ENCODE results near the gene NRSN1.

Gene NRSN1

DNA sequence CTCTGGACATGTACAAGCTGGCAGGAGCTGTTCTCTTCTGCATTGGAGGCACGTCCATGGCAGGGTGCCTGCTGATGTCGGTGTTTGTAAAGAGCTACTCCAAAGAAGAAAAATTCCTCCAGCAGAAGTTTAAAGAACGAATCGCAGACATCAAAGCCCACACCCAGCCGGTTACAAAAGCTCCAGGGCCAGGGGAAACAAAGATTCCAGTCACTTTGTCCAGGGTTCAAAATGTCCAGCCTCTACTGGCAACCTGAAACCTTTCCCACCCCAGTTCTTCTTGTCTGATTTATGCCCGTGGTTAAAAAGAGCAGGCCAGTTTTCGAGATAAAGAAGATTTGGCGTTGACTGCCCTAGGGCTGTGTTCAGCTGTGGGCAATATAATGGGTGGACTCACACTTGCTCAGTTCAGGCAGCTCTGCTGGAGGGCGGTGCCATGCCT, 19.7 kb downstream of the NRSN1 start:
- DNase-seq: peak; percentile 14

DNA sequence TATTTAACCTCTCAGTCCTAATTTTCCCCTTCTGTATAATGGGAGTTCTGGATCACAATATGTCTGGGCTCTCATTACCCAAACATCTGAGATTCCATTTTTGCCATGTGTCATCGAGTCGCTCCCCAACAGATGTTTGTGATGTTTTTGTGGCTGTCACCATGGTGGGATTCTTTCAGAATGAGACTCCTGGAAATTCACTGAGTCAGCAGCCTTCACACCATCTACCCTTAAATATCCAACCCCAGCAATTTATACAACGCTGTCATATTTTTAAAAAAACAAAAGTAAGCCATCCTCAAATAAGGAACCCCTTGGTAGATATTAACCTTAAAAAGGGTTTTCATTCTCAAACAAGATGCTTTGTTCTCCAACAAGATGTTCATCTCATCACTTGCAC, 20.9 kb downstream of the NRSN1 start:
- no peak for DNase-seq

DNA sequence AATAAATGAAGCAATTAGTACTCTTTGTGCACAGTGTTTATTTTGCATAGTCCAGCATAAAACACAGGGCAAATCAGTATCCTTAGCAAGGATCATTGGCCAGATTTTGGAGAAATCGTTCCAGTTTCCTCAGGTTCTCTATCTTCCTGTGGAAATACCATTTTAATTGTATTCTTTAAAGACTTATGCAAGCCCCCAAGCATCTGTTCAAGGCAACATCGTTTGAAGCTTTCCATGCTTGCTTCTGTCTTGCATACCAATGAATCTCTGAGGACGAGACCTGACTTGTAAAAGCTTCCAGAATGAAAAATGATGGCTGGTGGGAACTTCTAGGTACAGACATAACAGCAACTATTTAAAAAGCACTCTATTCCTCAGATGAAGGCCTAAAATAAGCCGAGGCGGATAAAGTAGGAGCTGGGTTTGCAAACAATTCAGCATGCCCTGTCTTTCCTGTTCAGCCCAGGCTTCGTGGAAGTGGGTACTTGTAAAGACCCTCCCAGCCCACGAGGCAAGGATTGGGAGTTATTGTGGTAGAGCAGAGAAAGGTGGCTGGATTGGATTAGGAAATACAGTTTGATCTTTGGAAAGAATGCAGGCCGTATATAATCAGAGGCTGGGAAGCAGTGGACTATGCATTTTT, 21.6 kb downstream of the NRSN1 start:
- peak; percentile 73 for DNase-seq

DNA sequence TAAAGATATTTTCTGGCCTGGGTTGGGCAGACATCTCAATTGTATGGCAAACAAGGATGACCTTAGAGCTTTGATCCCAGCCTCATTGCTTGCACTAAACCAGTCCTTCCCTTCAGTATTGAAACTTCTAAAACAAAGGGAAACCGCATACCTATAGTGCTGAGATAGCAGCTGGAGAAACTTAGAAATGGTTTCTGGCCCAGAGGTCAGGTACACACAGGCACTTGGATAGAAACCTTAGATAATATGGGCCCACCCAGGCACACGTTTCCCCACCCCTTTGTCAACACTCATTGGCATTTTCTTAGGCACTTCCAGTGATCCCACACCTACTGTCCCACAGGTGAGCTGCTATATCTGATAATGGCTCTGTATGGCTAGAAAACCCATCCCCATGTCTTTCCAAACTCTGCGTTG, 22.1 kb downstream of the NRSN1 start:
- DNase-seq: peak; percentile 34

DNA sequence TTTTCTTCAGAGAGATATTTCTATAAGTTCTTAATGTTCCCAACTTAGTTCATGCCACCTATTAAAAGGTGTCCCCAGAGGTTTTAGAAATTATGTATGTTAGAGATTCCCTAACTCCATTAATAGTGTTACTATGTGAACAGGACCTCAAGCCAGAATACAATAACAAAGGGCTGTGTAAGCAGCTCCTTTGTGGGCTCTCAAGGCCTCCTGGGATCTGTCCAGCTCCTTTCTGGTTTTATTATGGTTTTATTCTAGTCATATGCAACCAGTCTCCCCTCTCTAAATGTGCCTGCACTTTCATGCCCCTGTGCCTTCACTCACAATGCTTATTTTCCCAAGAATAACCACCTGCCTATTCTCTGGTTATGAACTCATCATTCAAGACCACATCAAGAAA, 22.7 kb downstream of the NRSN1 start:
- peak; percentile 52 for DNase-seq

DNA sequence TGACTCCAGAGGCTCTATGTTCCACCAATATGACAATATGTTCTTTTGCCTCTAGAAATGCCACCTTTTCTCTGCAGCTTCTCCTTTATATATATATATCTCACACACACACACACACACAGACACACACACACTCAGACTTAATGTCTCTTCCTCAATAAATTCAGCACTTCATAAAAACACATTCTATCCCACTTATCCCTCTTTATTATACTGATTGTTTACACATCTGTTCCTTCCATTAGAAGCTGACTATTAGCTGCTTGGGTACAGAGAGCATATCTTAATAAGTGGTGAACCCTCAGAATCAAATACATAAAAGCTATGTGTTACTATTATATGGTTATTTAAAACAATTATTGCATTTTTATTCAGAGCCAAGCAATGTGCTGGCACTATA, 23.3 kb downstream of the NRSN1 start:
- DNase-seq: peak; percentile 85

DNA sequence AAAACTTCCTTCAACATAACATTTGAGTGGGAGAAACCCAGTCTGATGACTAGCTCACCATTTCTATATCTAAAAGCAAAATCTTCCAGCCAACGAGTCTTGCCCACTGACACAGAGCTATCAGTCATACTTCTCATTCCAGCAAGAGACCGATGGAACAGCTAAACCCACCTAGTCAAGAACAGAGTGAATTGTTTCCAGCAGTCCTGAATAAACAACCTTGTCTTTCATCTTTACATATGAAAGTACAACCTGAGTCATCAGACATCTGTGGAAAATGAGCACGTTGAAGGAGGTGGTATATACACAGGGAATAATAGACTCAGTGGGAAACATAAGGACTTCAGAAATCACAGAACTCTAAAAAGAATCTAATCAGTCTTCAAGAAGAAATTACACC, 23.8 kb downstream of the NRSN1 start:
- DNase-seq: peak; percentile 92

DNA sequence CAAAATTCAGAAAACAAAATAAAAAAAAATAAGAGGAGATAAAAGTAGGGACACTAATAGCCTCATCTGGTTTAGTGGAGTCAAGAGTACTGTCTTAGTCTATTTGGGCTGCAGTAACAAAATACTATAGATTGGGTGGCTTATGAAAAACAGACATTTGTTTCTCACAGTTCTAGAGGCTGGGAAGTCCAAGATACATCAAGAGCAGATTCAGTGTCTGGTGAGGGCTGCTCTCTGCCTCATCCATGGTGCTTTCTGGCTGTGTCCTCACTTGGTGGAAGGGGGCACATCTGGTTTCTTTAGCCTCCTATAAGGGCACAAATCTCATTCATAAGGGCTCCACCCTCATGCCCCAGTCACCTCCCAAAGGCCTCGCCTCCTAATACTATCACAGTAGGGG, 26.0 kb downstream of the NRSN1 start:
- DNase-seq: no peak

DNA sequence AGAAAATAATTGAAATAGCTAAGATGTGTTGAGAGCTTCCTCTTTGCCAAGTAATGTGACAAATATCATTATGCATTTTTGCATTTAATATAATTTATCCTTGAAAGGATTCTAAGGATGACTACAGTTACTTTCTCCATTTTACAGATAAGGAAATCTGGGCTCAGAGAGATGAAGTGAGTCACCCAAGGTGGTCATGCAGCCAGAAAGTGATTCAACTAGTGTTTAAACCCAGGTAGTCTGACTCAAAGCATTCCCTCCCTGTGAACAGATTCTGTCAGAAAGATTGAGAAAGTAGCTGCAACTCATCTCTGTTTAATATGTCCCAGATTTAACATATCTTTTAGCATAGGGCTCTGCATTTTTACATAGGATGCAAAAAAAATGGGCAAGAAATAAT, 28.1 kb downstream of the NRSN1 start:
- DNase-seq: no peak

DNA sequence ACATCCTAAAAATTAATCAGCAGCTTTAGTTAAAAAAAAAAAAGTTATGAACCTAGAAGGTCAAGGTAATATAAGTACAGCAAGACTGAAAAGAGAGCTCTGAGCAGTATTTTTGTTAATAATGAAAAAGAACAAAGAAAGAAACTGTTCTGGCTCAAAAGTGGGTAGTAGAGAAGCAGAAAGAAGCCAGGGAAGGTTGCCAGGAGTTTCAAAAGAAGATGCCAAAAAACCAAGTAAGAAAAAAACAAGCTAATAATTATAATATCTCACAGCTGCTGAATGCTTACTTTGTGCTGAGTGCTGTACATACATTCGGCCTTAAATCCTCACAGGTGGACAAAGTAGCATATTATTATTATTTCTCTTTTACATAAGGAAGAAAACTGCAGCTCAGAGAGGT, 31.9 kb downstream of the NRSN1 start:
- DNase-seq: no peak

DNA sequence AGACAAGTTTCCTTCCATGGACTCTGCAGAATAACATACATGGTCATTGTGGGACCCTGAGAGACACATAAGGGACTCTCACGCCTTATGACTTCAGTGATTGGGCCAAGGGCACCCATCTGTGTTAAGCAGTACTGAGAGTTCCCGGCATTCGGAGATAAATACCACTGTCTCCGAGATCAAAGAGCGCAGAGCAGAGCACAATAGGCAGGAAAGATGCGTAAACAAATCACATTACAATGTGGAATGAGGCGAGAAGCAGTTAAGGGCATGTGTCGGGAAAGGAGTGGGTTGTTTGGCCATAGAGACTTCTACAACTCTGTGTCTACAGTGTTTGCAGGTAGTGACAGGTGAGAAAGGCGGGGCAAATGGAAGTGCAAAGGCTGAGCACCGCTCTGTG, 57.6 kb downstream of the NRSN1 start:
- peak; percentile 16 for DNase-seq

DNA sequence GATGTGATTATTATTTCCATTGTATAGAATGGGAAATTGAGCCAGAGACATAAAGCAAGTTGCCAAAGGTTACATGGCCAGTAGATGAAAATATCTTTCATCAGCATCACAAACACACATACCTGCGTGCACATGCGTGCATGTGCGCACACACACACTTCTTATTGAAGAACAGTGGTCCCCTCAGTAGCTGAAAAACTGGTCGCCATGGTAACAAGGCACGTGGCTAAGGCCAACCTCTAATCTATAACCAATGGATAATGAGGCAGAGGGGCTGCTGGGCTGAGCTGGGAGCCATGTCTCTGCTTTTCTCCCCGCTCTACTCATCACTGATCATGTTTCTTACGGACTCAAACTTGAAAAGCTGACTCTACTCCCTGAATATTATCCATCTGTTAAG, 60.3 kb downstream of the NRSN1 start:
- DNase-seq: no peak

DNA sequence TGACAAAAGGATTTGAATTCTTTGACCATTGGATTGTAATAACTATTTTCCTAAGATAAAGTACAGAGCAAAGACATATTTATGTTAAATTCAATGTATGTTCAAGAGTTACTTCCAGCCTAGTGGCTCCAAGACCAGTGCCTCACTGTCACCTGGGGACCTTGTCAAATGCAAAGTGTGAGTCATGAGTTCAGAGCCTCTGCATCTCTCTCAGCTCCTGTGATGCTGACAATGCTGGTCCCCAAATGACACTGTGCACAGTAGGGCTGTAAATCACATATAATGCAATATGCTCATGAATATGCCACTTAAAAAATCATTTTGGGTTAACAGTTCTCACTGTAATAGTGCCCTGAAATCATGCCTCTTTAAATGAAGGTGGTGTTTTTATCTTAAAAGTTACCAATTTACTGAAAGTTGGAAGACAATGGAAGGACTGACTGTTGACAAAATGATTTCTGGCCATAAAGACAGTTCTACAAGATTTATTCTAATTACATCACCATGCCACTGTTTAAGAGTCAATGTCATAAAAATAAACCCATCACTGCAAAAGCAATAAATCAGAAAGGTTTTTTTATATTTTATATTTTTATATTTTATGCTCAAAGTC, 62.1 kb downstream of the NRSN1 start:
- DNase-seq: peak; percentile 79

DNA sequence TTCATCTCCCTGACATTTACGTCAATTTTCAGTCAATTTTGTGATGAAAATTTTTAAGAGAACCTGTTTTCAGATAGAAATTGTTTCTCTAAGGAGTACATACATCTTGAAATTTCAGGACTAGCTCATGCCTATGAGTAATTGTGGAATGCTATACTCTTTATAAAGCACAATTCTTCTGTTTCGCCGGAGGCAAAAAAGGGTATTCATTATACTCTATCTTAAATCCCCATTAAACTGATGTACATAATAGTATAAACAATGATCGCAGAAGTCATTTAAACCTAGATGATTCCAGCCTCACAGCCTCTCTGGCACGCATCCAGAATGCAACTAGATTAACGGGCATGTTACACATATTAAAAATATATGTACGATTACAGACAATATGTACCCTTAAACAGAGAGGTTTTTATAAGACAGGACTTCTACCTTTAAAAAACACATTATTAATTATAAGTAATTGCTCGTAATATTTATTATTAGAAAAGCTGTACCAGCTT, 62.6 kb downstream of the NRSN1 start:
- peak; percentile 99 for DNase-seq

DNA sequence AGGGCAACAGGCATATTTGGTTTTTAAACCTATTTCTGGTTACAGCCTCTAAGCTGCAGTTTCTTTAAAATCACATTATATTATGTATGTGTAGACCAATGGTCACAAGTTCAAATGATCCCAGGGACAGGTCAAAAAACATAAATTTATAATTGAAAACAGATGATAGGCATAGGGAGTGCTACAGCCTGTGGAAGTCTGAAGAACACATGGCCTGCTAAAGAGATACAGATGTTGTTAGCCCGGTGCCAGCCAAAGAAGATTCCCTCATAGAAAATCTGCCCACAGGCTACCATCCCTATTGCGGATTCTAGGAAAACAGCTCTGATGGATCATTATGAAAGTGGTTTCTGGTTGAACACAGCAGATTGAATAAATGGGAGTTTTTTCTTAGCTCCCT, 65.3 kb downstream of the NRSN1 start:
- no peak for DNase-seq

DNA sequence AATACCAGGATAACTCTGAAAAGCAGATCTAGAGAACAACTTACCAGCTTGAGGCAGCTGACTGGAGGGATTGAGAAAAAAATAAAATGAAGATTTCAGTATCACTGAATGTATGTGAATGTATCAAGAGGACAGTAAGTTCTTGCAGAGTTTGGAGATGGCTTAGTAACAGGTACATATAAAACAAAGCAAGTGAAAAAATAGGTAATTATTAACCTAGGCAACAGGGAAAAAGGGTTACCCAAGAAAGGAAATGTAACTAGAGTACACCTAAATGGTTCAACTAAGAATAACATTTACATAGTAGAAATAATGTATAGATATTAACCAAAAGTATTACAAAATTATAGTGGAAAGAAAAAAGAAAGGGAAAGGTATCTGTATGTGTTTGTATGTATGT, 67.3 kb downstream of the NRSN1 start:
- DNase-seq: no peak

DNA sequence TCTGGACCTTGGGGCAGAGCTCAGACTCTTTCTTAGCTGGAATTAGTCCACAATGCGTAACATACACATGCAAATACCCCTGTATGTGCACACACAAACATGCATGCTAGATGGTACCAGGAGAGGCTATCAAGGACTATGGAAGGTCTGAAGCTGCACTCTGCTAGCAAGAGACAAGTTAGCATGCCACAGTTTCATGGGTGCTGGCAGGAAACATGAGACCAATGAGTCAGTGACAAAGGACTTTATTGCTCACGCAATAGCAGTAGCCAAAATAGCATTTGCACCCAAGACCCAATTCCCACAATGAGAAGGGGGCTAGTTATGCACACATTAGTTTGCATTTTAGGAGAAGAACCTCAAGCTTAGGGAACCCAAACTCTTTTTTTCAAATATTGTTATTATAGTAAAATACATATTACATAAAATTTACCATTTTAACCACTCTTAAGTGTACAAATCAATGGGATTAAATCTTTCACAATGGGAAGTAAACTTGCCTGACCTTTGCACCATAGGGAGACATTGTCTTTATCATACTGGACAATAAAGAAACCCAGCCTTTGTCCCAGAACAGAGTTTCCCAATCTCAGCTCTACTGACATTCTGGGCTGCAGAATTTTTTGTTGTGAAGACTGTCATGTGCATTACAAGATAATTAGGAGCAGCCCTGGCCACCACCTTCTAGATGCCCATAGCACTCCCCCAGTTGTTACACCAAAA, 69.1 kb downstream of the NRSN1 start:
- no peak for DNase-seq

DNA sequence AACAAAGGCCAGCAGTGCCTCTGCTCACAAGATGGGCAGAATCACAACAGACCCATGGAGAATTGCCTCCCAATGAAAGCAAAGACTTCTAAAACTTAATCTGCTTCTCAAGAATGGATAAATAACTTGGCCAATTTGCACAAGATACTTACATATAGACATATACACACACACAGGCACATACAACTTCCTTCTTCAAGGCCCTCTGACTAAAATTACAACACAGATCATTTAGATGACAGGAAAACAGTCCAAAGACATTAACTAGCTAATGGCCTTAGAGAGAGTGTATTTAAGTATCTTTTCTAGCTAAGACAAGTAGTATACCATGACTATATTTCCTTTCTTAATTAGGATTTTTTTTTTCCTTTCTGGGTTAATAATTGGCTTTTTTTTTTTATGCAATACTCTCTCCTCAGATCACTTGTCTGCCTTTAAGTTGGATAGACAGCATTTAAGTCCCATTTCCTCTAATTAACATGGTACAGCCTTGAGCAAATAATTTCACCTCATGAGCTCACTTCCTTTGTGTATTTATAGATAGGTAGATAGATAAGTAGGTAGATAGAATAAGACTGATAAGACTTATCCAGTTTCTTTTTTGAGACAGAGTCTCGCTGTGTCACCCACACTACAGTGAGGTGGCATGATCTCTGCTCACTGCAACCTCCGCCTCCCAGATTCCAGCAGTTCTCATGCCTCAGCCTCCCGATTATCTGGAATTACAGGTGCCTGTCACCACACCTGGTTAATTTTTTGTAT, 70.0 kb downstream of the NRSN1 start:
- DNase-seq: peak; percentile 29
